Upper lobe of left lung (tissue), 4 donors: ENCODE data around the gene PCK2.

ENCODE experiments used
- POLR2A ChIP-seq, 4 donors: fragments of 450-650 bp; IDR thresholded peaks; one replicate each; pipeline ENCODE4 v1.5.1; 2016 to 2017; ENCODE audit warnings: antibody characterized with exemption in 4 of 4, mild to moderate bottlenecking in 2 of 4
- POLR2AphosphoS5 ChIP-seq, 2 donors: sonication (generic); formaldehyde crosslinking; IDR thresholded peaks; one replicate each; pipeline ENCODE4 v1.5.1; 2017; ENCODE audit warnings: antibody characterized with exemption in 2 of 2
- TF ChIP-seq, protein P1 (sequence below), 6 experiments: fragments of 450-650 bp in 4 of 6; fragments of 200-600 bp in 2 of 6; sonication (generic) in 2 of 6; IDR thresholded peaks; one replicate each; pipeline ENCODE4 v1.5.1; 2016 to 2019; ENCODE audit warnings: antibody characterized with exemption in 6 of 6

DNA sequence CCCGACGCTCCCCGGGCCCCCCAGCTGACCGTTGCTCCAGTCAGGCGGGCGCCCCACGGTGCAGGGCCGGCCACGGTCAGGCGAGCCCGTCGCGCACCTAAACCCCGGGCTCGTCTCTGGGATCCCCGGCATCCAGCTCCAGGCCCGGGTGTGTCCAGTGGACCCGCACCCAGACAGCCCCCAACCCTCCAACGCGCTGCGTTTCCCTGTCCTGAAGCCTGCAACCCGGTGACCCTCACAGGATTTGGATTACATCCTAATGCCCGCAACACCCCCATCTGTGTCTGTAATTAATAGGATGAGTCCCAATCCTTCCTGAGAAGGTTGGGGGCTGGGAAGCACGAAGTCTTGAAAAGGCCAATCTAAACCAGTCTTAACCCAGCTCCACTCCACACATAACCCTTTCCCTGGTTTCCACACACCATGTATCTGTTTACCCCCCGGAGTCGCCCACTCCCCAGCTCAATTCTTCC is 12.3 kb upstream of the PCK2 start:
- TF ChIP-seq, protein P1, sequence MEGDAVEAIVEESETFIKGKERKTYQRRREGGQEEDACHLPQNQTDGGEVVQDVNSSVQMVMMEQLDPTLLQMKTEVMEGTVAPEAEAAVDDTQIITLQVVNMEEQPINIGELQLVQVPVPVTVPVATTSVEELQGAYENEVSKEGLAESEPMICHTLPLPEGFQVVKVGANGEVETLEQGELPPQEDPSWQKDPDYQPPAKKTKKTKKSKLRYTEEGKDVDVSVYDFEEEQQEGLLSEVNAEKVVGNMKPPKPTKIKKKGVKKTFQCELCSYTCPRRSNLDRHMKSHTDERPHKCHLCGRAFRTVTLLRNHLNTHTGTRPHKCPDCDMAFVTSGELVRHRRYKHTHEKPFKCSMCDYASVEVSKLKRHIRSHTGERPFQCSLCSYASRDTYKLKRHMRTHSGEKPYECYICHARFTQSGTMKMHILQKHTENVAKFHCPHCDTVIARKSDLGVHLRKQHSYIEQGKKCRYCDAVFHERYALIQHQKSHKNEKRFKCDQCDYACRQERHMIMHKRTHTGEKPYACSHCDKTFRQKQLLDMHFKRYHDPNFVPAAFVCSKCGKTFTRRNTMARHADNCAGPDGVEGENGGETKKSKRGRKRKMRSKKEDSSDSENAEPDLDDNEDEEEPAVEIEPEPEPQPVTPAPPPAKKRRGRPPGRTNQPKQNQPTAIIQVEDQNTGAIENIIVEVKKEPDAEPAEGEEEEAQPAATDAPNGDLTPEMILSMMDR (IDR thresholded peaks at IDR 0.05) = no peak
- TF ChIP-seq POLR2AphosphoS5 (IDR thresholded peaks at IDR 0.05) (no peak), POLR2A (IDR thresholded peaks at IDR 0.05) (no peak)
